22Rv1 (cell line): ENCODE measurements around the gene NOTCH2.
"Not testable (repeated sequence)": the region's sequence is repeated elsewhere in the genome, so short reads cannot be mapped to it uniquely, and the experiment has no call there.

Source experiments
- CTCF ChIP-seq: fragments of 450-650 bp; IDR thresholded peaks from 2 replicates; pipeline ENCODE4 v1.5.1; 2017; ENCODE audit warnings: mild to moderate bottlenecking
- ZFX ChIP-seq: fragments of 450-650 bp; IDR thresholded peaks from 2 replicates; pipeline ENCODE4 v1.6.1; 2017; ENCODE audit warnings: antibody characterized with exemption, borderline replicate concordance

GRCh38 chr1:120112212-120112611, 42.8 kb upstream of the NOTCH2 start:
- TF ChIP-seq CTCF, ZFX: not testable (repeated sequence)
